HepG2 (cell line): ENCODE measurements around the gene TBC1D20. TPM values are rescaled to one million over a fixed set of nuclear protein-coding genes. Genes with fewer than 3 reads are reported as not detected.

Source experiments
- DBP ChIP-seq: sonication (generic); formaldehyde crosslinking; IDR thresholded peaks from 2 replicates; pipeline ENCODE4 v1.4.0; 2020; ENCODE audit warnings: missing genetic modification reagents; ENCODE audit errors: not compliant biosample characterization
- JARID2 ChIP-seq: sonication (generic); formaldehyde crosslinking; IDR thresholded peaks from 2 replicates; pipeline ENCODE4 v1.8.1; 2023; ENCODE audit warnings: missing genetic modification reagents, inconsistent platforms; ENCODE audit not compliant: insufficient replicate concordance
- KAT2B ChIP-seq: fragments of 150-350 bp; IDR thresholded peaks from 2 replicates; pipeline ENCODE4 v1.6.1; 2014; ENCODE audit warnings: low read depth, low read length, borderline replicate concordance
- NCOA2 ChIP-seq: sonication (generic); formaldehyde crosslinking; IDR thresholded peaks from 2 replicates; pipeline ENCODE4 v1.8.0; 2022; ENCODE audit warnings: inconsistent platforms
- NR2F1 ChIP-seq, 2 experiments: fragments of 450-650 bp in 1 of 2; formaldehyde crosslinking in 1 of 2; IDR thresholded peaks; 2 replicates each; pipeline versions ENCODE4 v1.5.0 to v1.6.1; 2016 to 2020; ENCODE audit warnings: mild to moderate bottlenecking in 1 of 2, missing compliant biosample characterization in 1 of 2, missing genetic modification reagents in 1 of 2, moderate library complexity in 1 of 2
- PRDM15 ChIP-seq: sonication (generic); formaldehyde crosslinking; IDR thresholded peaks from 2 replicates; pipeline ENCODE4 v1.4.0; 2020; ENCODE audit warnings: missing genetic modification reagents
- SAP130 ChIP-seq: IDR thresholded peaks from 2 replicates; pipeline ENCODE4 v1.6.1; 2016; ENCODE audit warnings: low read depth
- SRY ChIP-seq: sonication (generic); formaldehyde crosslinking; IDR thresholded peaks from 2 replicates; pipeline ENCODE4 v1.8.0; 2022; ENCODE audit warnings: mild to moderate bottlenecking, missing genetic modification reagents
- U2AF2 ChIP-seq: fragments of 200-400 bp; formaldehyde crosslinking; IDR thresholded peaks from 2 replicates; pipeline ENCODE4 v1.6.1; 2017; ENCODE audit warnings: low read depth, mild to moderate bottlenecking, low read length
- ZNF253 ChIP-seq: sonication (generic); formaldehyde crosslinking; IDR thresholded peaks from 2 replicates; pipeline ENCODE4 v1.8.0; 2022; ENCODE audit warnings: mild to moderate bottlenecking, missing genetic modification reagents, borderline replicate concordance
- ZNF33B ChIP-seq: sonication (generic); formaldehyde crosslinking; IDR thresholded peaks from 2 replicates; pipeline ENCODE4 v1.5.1; 2020; ENCODE audit warnings: mild to moderate bottlenecking, missing genetic modification reagents
- ZNF383 ChIP-seq: sonication (generic); formaldehyde crosslinking; IDR thresholded peaks from 2 replicates; pipeline ENCODE4 v1.4.0; 2020; ENCODE audit warnings: missing genetic modification reagents, mild to moderate bottlenecking, borderline replicate concordance
- ZNF543 ChIP-seq: sonication (generic); formaldehyde crosslinking; IDR thresholded peaks from 2 replicates; pipeline ENCODE4 v1.4.0; 2020; ENCODE audit warnings: mild to moderate bottlenecking, missing genetic modification reagents
- ZNF567 ChIP-seq: sonication (generic); formaldehyde crosslinking; IDR thresholded peaks from 2 replicates; pipeline ENCODE4 v1.8.1; 2023; ENCODE audit warnings: mild to moderate bottlenecking, missing genetic modification reagents, borderline replicate concordance
- ZNF572 ChIP-seq: sonication (generic); formaldehyde crosslinking; IDR thresholded peaks from 2 replicates; pipeline ENCODE4 v1.5.1; 2020; ENCODE audit warnings: mild to moderate bottlenecking, missing genetic modification reagents
- ZNF605 ChIP-seq: sonication (generic); formaldehyde crosslinking; IDR thresholded peaks from 2 replicates; pipeline ENCODE4 v1.8.0; 2022; ENCODE audit warnings: mild to moderate bottlenecking, missing genetic modification reagents
- ZNF614 ChIP-seq: IDR thresholded peaks from 2 replicates; pipeline ENCODE4 v1.6.1; 2018; ENCODE audit warnings: missing biosample characterization, missing genetic modification reagents, inconsistent platforms, borderline replicate concordance
- ZNF737 ChIP-seq: sonication (generic); formaldehyde crosslinking; IDR thresholded peaks from 2 replicates; pipeline ENCODE4 v1.5.0; 2020; ENCODE audit warnings: missing genetic modification reagents, mild to moderate bottlenecking, borderline replicate concordance
- ZNF792 ChIP-seq: IDR thresholded peaks from 2 replicates; pipeline ENCODE4 v1.6.1; 2016
- polyA plus RNA-seq, 8 experiments: library from polyadenylated mRNA; depleted of rRNA in 3 of 8; stranded (reverse) in 7 of 8; unstranded in 1 of 8; fragments of >200 nt; fragmentation: Illumina TruSeq in 4 of 8; extraction: Trizol in 4 of 8; gene quantifications; 2 replicates each; pipeline versions ENCODE4 v1.2.1 to v1.2.3, GENCODE V29; 2011 to 2016; ENCODE audit warnings: low read depth in 4 of 8, missing spikeins in 1 of 8, mixed read lengths in 1 of 8; ENCODE audit not compliant: insufficient read depth in 1 of 8
- total RNA-seq, 5 experiments: library from RNA; depleted of rRNA; stranded (reverse); fragments of >200 nt; fragmentation: Illumina TruSeq; extraction: Trizol; gene quantifications; 2 replicates each; pipeline ENCODE4 v1.2.3, GENCODE V29; 2016; ENCODE audit warnings: low read depth in 1 of 5
- TF ChIP-seq, protein P1 (sequence below): sonication (generic); formaldehyde crosslinking; IDR thresholded peaks from 2 replicates; pipeline ENCODE4 v1.8.1; 2023; ENCODE audit warnings: mild to moderate bottlenecking, inconsistent platforms, moderate library complexity, missing genetic modification reagents, borderline replicate concordance

The TBC1D20 gene
- total and polyA plus RNA-seq, 2 of the 13 experiments (the other 11 are each of a cell fraction or from before 2014, with no cell fraction given), result 36.6 to 47.1 TPM

- no peak; the same call in 1 of the 2 replicates for TF ChIP-seq ZNF253 (CRISPR knock-in tag)
- peak; percentile 38 for TF ChIP-seq DBP
- no peak; the same call in 1 of the 2 replicates for TF ChIP-seq ZNF792 (CRISPR knock-in tag)
- TF ChIP-seq ZNF33B (CRISPR knock-in tag), result no peak
- no peak for TF ChIP-seq U2AF2
- TF ChIP-seq ZNF605 (CRISPR knock-in tag), result no peak; the same call in 1 of the 2 replicates
- TF ChIP-seq ZNF567 (CRISPR knock-in tag), result no peak
- peak; percentile 33 for TF ChIP-seq ZNF543 (CRISPR knock-in tag)
- TF ChIP-seq ZNF572 (CRISPR knock-in tag), result no peak
- TF ChIP-seq ZNF737 (CRISPR knock-in tag), result no peak
- peak; percentile 21; the same call in 1 of the 2 replicates for TF ChIP-seq NCOA2 (CRISPR knock-in tag)
- TF ChIP-seq JARID2 (CRISPR knock-in tag), result no peak
- TF ChIP-seq, protein P1, sequence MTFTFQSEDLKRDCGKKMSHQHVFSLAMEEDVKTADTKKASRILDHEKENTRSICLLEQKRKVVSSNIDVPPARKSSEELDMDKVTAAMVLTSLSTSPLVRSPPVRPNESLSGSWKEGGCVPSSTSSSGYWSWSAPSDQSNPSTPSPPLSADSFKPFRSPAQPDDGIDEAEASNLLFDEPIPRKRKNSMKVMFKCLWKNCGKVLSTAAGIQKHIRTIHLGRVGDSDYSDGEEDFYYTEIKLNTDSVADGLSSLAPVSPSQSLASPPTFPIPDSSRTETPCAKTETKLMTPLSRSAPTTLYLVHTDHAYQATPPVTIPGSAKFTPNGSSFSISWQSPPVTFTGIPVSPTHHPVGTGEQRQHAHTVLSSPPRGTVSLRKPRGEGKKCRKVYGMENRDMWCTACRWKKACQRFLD, result no peak; the same call in 1 of the 2 replicates
- TF ChIP-seq NR2F1 (CRISPR knock-in tag; IDR thresholded peaks at IDR 0.05), result 0 out of 4 replicates have a peak, but pooled peaks of 1 of the 2 experiments have one; percentile 5
- no peak for TF ChIP-seq ZNF614 (CRISPR knock-in tag)
- TF ChIP-seq SAP130 (CRISPR knock-in tag), result peak; percentile 11; the same call in 1 of the 2 replicates
- peak; percentile 92 for TF ChIP-seq SRY
- no peak for TF ChIP-seq KAT2B
- TF ChIP-seq PRDM15 (CRISPR knock-in tag), result no peak
- no peak for TF ChIP-seq ZNF383 (CRISPR knock-in tag)
Observed at GRCh38 chr20:400454-401275, 61.7 kb downstream of the TBC1D20 start (continued).
